ENCODE data around the gene BST2. TPM values are rescaled to one million over a fixed set of nuclear protein-coding genes. Genes with fewer than 3 reads are reported as not detected.

BST2 gene
- polyA plus RNA-seq (ENCODE audit: insufficient read length): 104 TPM
- long read RNA-seq, donor 1, transcript BST2-201 (5 exons, 1,019 nt): major isoform, 52 of 165 reads
- long read RNA-seq, donor 1, partial matches to known transcripts: 57 of 165 reads
- long read RNA-seq, donor 1, other reads (novel, unspliced or antisense): 53 of 165 reads
- long read RNA-seq, donor 2, transcript BST2-201 (5 exons, 1,019 nt): major isoform, 108 of 207 reads
- long read RNA-seq, donor 2, partial matches to known transcripts: 43 of 207 reads
- long read RNA-seq, donor 2, other reads (novel, unspliced or antisense): 53 of 207 reads
- long read RNA-seq, donor 3, transcript BST2-201 (5 exons, 1,019 nt): major isoform, 88 of 102 reads
- long read RNA-seq, donor 3, partial matches to known transcripts: 9 of 102 reads
- long read RNA-seq, donor 3, other reads (novel, unspliced or antisense): 5 of 102 reads
- long read RNA-seq, donor 4, transcript BST2-201 (5 exons, 1,019 nt): major isoform, 13 of 14 reads
- long read RNA-seq, donor 4, partial matches to known transcripts: 0 of 14 reads
- long read RNA-seq, donor 4, other reads (novel, unspliced or antisense): 0 of 14 reads
- long read RNA-seq, donor 5, transcript BST2-201 (5 exons, 1,019 nt): major isoform, 168 of 200 reads
- long read RNA-seq, donor 5, partial matches to known transcripts: 30 of 200 reads
- long read RNA-seq, donor 5, other reads (novel, unspliced or antisense): 0 of 200 reads
- long read RNA-seq, donor 6, transcript BST2-201 (5 exons, 1,019 nt): major isoform, 109 of 146 reads
- long read RNA-seq, donor 6, partial matches to known transcripts: 28 of 146 reads
- long read RNA-seq, donor 6, other reads (novel, unspliced or antisense): 6 of 146 reads
- long read RNA-seq, donor 7, transcript BST2-201 (5 exons, 1,019 nt): major isoform, 150 of 369 reads
- long read RNA-seq, donor 7, partial matches to known transcripts: 207 of 369 reads
- long read RNA-seq, donor 7, other reads (novel, unspliced or antisense): 11 of 369 reads
- long read RNA-seq, donor 8, transcript BST2-201 (5 exons, 1,019 nt): major isoform, 64 of 76 reads
- long read RNA-seq, donor 8, partial matches to known transcripts: 5 of 76 reads
- long read RNA-seq, donor 8, other reads (novel, unspliced or antisense): 6 of 76 reads

- no peak for DNase-seq
Measured at GRCh38 chr19:17405250-17406045, at the start of gene BST2. TSS of gene BST2 (minus strand) at chr19:17405630. CDS start at chr19:17405575, 55 bp downstream.

- DNase-seq: no peak
Measured at GRCh38 chr19:17454576-17455071, 49.2 kb upstream of the BST2 start.

- DNase-seq: no peak
Measured at GRCh38 chr19:17451820-17452219, 46.4 kb upstream of the BST2 start.

- DNase-seq: no peak
Measured at GRCh38 chr19:17450264-17451075, 45.0 kb upstream of the BST2 start.

GRCh38 chr19:17448131-17448967 is 42.9 kb upstream of the BST2 start, which contains the start of gene TMEM221:
TSS of gene TMEM221 (minus strand) at chr19:17448668. CDS start at chr19:17448462, 206 bp downstream.
- DNase-seq: peak; percentile 57

- no peak for DNase-seq
Measured at GRCh38 chr19:17447704-17448130, 42.3 kb upstream of the BST2 start.

GRCh38 chr19:17445526-17446165 is 40.2 kb upstream of the BST2 start:
- DNase-seq: no peak

GRCh38 chr19:17441241-17442021 is 36.0 kb upstream of the BST2 start:
- DNase-seq: no peak

GRCh38 chr19:17436874-17437267 is 31.4 kb upstream of the BST2 start:
- no peak for DNase-seq

GRCh38 chr19:17436094-17436873 is 30.9 kb upstream of the BST2 start:
- DNase-seq: no peak

- no peak for DNase-seq
Measured at GRCh38 chr19:17435218-17435617, 29.8 kb upstream of the BST2 start.

GRCh38 chr19:17431417-17431816 is 26.0 kb upstream of the BST2 start:
- no peak for DNase-seq

- DNase-seq: no peak
Measured at GRCh38 chr19:17429641-17430113, 24.2 kb upstream of the BST2 start.

- no peak for DNase-seq
Measured at GRCh38 chr19:17424743-17425365, 19.4 kb upstream of the BST2 start.

- no peak for DNase-seq
Measured at GRCh38 chr19:17423429-17424208, 18.2 kb upstream of the BST2 start.

GRCh38 chr19:17421942-17422341 is 16.5 kb upstream of the BST2 start:
- no peak for DNase-seq
